ENCODE measurements around the gene PGM1. TPM values are rescaled to one million over a fixed set of nuclear protein-coding genes. Genes with fewer than 3 reads are reported as not detected.
A peak's percentile ranks its signal among the peaks of the same experiment; 100 is the strongest.

Gene PGM1
- total RNA-seq, 1 donor from 2014 or later: 36.9 TPM

GRCh38 chr1:63677497-63677896, 84.3 kb downstream of the PGM1 start:
- no peak overlapping the region for H3K27ac Mint-ChIP-seq (ENCODE audit: unreplicated experiment)
- no peak overlapping the region for H3K27ac ChIP-seq (ENCODE audit: low read depth, low read length)
- peaks cover 8% of the 10 kb centered on the region for H3K36me3 Mint-ChIP-seq (ENCODE audit: low read depth, unreplicated experiment)
- H4K20me1 ChIP-seq (ENCODE audit: insufficient read depth, low read length): no peaks in the 10 kb centered on the region
- no peaks in the 10 kb centered on the region for H3K79me2 ChIP-seq (ENCODE audit: insufficient read depth, low read length)
- peaks cover 10% of the 10 kb centered on the region for H3K27me3 Mint-ChIP-seq (ENCODE audit: low read depth, unreplicated experiment)
- no peak overlapping the region for H3K9ac ChIP-seq (ENCODE audit: low read length)
- H3K27me3 ChIP-seq (ENCODE audit: insufficient read depth, low read length): peaks cover 4% of the 10 kb centered on the region
- no peaks in the 10 kb centered on the region for H3K4me1 ChIP-seq (ENCODE audit: insufficient read depth, low read length)
- peaks cover 12% of the 10 kb centered on the region for H3K9me3 ChIP-seq (ENCODE audit: insufficient read depth, low read depth, low read length)
- no peak overlapping the region for H3K4me3 Mint-ChIP-seq (ENCODE audit: unreplicated experiment)
- DNase-seq (ENCODE audit: low read depth): no peak
- peaks cover 45% of the 10 kb centered on the region for H3K9me3 Mint-ChIP-seq (ENCODE audit: unreplicated experiment)
- FAIRE-seq: no peak
- H3K36me3 ChIP-seq (ENCODE audit: insufficient read depth, low read length): no peaks in the 10 kb centered on the region
- H3K4me3 ChIP-seq (ENCODE audit: insufficient read depth, low read depth, low read length): no peak overlapping the region
- no peak overlapping the region for H3K4me2 ChIP-seq (ENCODE audit: low read length)
- no peak for TF ChIP-seq CTCF (IDR thresholded peaks at IDR 0.05; ENCODE audit: insufficient read depth, low read depth, low read length)
- no peak for TF ChIP-seq EZH2 (IDR thresholded peaks at IDR 0.05; ENCODE audit: insufficient read depth, low read length)
- H2AFZ ChIP-seq (ENCODE audit: low read depth, low read length): no peak overlapping the region
- H3K4me1 Mint-ChIP-seq (ENCODE audit: low read depth, unreplicated experiment): peaks cover 5% of the 10 kb centered on the region

GRCh38 chr1:63678200-63678599, 85.0 kb downstream of the PGM1 start:
- no peak overlapping the region for H2AFZ ChIP-seq (ENCODE audit: low read depth, low read length)
- no peak overlapping the region for H3K27ac Mint-ChIP-seq (ENCODE audit: unreplicated experiment)
- peaks cover 8% of the 10 kb centered on the region for H3K36me3 Mint-ChIP-seq (ENCODE audit: low read depth, unreplicated experiment)
- peaks cover 49% of the 10 kb centered on the region for H3K9me3 Mint-ChIP-seq (ENCODE audit: unreplicated experiment)
- peaks cover 10% of the 10 kb centered on the region for H3K27me3 Mint-ChIP-seq (ENCODE audit: low read depth, unreplicated experiment)
- H3K4me2 ChIP-seq (ENCODE audit: low read length): no peak overlapping the region
- TF ChIP-seq CTCF (IDR thresholded peaks at IDR 0.05; ENCODE audit: insufficient read depth, low read depth, low read length) (no peak), EZH2 (IDR thresholded peaks at IDR 0.05; ENCODE audit: insufficient read depth, low read length) (no peak)
- no peak overlapping the region for H3K9ac ChIP-seq (ENCODE audit: low read length)
- no peaks in the 10 kb centered on the region for H4K20me1 ChIP-seq (ENCODE audit: insufficient read depth, low read length)
- H3K9me3 ChIP-seq (ENCODE audit: insufficient read depth, low read depth, low read length): peaks cover 12% of the 10 kb centered on the region
- H3K4me3 Mint-ChIP-seq (ENCODE audit: unreplicated experiment): no peak overlapping the region
- peaks cover 4% of the 10 kb centered on the region for H3K27me3 ChIP-seq (ENCODE audit: insufficient read depth, low read length)
- H3K27ac ChIP-seq (ENCODE audit: low read depth, low read length): no peak overlapping the region
- no peaks in the 10 kb centered on the region for H3K36me3 ChIP-seq (ENCODE audit: insufficient read depth, low read length)
- no peak for FAIRE-seq
- no peak overlapping the region for H3K4me3 ChIP-seq (ENCODE audit: insufficient read depth, low read depth, low read length)
- H3K4me1 ChIP-seq (ENCODE audit: insufficient read depth, low read length): no peaks in the 10 kb centered on the region
- H3K4me1 Mint-ChIP-seq (ENCODE audit: low read depth, unreplicated experiment): peaks cover 5% of the 10 kb centered on the region
- no peak for DNase-seq (ENCODE audit: low read depth)
- no peaks in the 10 kb centered on the region for H3K79me2 ChIP-seq (ENCODE audit: insufficient read depth, low read length)

GRCh38 chr1:63679076-63679475, 85.9 kb downstream of the PGM1 start:
- Histone ChIP-seq H3K4me2 (ENCODE audit: low read length) (no peak overlapping the region), H2AFZ (ENCODE audit: low read depth, low read length) (no peak overlapping the region), H3K36me3 (ENCODE audit: insufficient read depth, low read length) (no peaks in the 10 kb centered on the region), H3K27me3 (ENCODE audit: insufficient read depth, low read length) (peaks cover 4% of the 10 kb centered on the region), H3K9ac (ENCODE audit: low read length) (no peak overlapping the region), H3K4me1 (ENCODE audit: insufficient read depth, low read length) (no peaks in the 10 kb centered on the region), H3K4me3 (ENCODE audit: insufficient read depth, low read depth, low read length) (no peak overlapping the region), H3K27ac (ENCODE audit: low read depth, low read length) (no peak overlapping the region), H3K79me2 (ENCODE audit: insufficient read depth, low read length) (no peaks in the 10 kb centered on the region), H4K20me1 (ENCODE audit: insufficient read depth, low read length) (no peaks in the 10 kb centered on the region), H3K9me3 (ENCODE audit: insufficient read depth, low read depth, low read length) (peaks cover 12% of the 10 kb centered on the region)
- FAIRE-seq: no peak
- Mint-ChIP-seq H3K27ac (ENCODE audit: unreplicated experiment) (peak overlapping the region; percentile 22), H3K9me3 (ENCODE audit: unreplicated experiment) (peaks cover 49% of the 10 kb centered on the region), H3K4me3 (ENCODE audit: unreplicated experiment) (no peak overlapping the region), H3K4me1 (ENCODE audit: low read depth, unreplicated experiment) (peaks cover 5% of the 10 kb centered on the region), H3K36me3 (ENCODE audit: low read depth, unreplicated experiment) (peaks cover 8% of the 10 kb centered on the region), H3K27me3 (ENCODE audit: low read depth, unreplicated experiment) (peaks cover 10% of the 10 kb centered on the region)
- peak; percentile 66 for DNase-seq (ENCODE audit: low read depth)
- no peak for TF ChIP-seq EZH2 (IDR thresholded peaks at IDR 0.05; ENCODE audit: insufficient read depth, low read length)
- no peak for TF ChIP-seq CTCF (IDR thresholded peaks at IDR 0.05; ENCODE audit: insufficient read depth, low read depth, low read length)
